ENCODE measurements around the gene CADM1. TPM values are rescaled to one million over a fixed set of nuclear protein-coding genes. Genes with fewer than 3 reads are reported as not detected.

The CADM1 gene
- total RNA-seq, 1 experiment from 2014 or later = 0.79 TPM

DNA sequence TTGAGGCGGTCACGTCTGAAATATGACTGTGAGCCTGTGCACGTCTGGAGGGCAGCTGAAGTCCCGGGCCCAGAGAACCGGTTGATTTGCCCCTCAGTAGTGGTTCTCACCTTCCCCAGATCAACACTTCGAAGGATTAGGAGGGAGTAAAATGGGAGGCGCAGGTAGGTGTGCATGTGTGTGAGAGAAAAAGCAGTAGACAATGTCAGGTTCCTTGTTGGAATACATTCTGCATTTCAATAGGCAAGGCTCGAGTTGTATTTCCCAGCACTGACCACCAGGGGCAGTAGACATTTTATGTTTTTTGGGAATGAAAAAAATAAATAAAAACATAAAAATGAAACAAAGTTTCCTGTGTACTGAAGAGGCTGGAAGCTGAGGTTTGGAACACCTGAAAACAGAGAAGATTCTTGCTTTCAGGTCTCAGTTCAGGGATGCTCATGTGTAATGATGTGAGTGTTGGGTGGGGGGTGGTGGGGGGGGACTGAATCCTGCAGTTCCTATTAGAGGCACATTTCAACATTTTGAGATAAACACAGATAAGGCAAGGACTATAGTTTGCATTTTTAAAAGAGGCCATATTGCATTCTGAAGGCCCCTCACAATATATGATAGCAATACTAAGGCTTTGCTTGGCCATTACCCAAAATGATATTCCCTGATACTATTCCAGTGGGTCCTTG is 333.9 kb downstream of the CADM1 start:
- Histone ChIP-seq H2AFZ (ENCODE audit: low read depth, low read length, poor library complexity, severe bottlenecking) (no peak overlapping the region), H4K20me1 (ENCODE audit: insufficient read depth) (no peaks in the 10 kb centered on the region), H3K27me3 (ENCODE audit: insufficient read depth, low read length) (no peaks in the 10 kb centered on the region), H3K4me2 (ENCODE audit: low read length) (no peak overlapping the region), H3K9me2 (ENCODE audit: insufficient read depth) (no peaks in the 10 kb centered on the region), H3K79me2 (ENCODE audit: insufficient read depth, low read length) (no peaks in the 10 kb centered on the region), H3K4me1 (ENCODE audit: control insufficient read depth in 1 of 2, insufficient read depth in 2 of 2, low read length in 2 of 2) (no peaks in the 10 kb centered on the region), H3K9ac (ENCODE audit: low read length) (no peak overlapping the region), H3K4me3 (replicated peaks in 1 of 2; ENCODE audit: low read depth in 1 of 2, low read length in 2 of 2) (no peak overlapping the region), H3K36me3 (ENCODE audit: control insufficient read depth in 1 of 2, insufficient read depth in 2 of 2, low read length in 2 of 2) (no peaks in the 10 kb centered on the region), H3K9me3 (ENCODE audit: control insufficient read depth in 1 of 2, insufficient read depth in 1 of 2, low read depth in 1 of 2, low read length in 2 of 2) (no peaks in the 10 kb centered on the region), H3K27ac (ENCODE audit: low read depth, low read length) (no peak overlapping the region)
- POLR2A ChIA-PET = no interaction called here
- RAD21 ChIA-PET (ENCODE audit: low non-redundant PET in 1 of 2, low total read pairs in 2 of 2, uncharacterized antibody in 2 of 2, unreplicated experiment in 2 of 2) = no interaction called here
- DNase-seq (ENCODE audit: low read depth, low spot score) (no peak), ATAC-seq (no peak)
- CTCF ChIA-PET = no interaction called here
- intact Hi-C loops (cut with micrococcal nuclease) = no loop called here
- TF ChIP-seq, protein P1, sequence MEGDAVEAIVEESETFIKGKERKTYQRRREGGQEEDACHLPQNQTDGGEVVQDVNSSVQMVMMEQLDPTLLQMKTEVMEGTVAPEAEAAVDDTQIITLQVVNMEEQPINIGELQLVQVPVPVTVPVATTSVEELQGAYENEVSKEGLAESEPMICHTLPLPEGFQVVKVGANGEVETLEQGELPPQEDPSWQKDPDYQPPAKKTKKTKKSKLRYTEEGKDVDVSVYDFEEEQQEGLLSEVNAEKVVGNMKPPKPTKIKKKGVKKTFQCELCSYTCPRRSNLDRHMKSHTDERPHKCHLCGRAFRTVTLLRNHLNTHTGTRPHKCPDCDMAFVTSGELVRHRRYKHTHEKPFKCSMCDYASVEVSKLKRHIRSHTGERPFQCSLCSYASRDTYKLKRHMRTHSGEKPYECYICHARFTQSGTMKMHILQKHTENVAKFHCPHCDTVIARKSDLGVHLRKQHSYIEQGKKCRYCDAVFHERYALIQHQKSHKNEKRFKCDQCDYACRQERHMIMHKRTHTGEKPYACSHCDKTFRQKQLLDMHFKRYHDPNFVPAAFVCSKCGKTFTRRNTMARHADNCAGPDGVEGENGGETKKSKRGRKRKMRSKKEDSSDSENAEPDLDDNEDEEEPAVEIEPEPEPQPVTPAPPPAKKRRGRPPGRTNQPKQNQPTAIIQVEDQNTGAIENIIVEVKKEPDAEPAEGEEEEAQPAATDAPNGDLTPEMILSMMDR (IDR thresholded peaks at IDR 0.05 in 2 of 3, conservative IDR thresholded peaks at IDR 0.05 in 1 of 3; ENCODE audit: borderline replicate concordance in 1 of 3, insufficient read depth in 1 of 3, low read depth in 2 of 3, low read length in 2 of 3) = peak in 2 of 3 experiments; percentile 67; a peak in 4 of 6 replicates
- TF ChIP-seq SRF (IDR thresholded peaks at IDR 0.05; ENCODE audit: low read depth) = no peak
- no TSS peak for BruUV-seq (replicated peaks)

DNA sequence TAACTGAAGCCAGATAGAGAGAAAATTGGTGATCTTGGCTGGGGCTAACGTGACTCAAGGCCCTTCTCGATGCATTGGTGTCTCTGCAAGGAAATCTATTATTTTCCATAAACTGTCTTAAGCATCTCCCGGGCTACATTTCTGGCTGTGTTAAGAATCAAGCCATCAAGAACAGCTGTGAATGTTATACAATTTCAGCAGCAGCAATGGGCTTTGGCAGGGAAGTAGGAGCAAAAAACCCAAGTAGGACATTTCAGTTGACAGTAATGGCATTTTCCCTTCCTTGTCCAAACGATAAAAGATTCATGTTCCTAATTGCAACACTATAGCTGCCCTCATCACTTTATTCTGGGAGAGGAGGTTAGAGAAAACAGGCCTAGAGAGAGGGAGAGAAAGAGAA is 335.0 kb downstream of the CADM1 start:
- H3K4me1 ChIP-seq (ENCODE audit: control insufficient read depth in 1 of 2, insufficient read depth in 2 of 2, low read length in 2 of 2) = no peaks in the 10 kb centered on the region
- H3K79me2 ChIP-seq (ENCODE audit: insufficient read depth, low read length) = no peaks in the 10 kb centered on the region
- H3K4me2 ChIP-seq (ENCODE audit: low read length) = no peak overlapping the region
- TF ChIP-seq, protein P2, sequence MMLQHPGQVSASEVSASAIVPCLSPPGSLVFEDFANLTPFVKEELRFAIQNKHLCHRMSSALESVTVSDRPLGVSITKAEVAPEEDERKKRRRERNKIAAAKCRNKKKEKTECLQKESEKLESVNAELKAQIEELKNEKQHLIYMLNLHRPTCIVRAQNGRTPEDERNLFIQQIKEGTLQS (IDR thresholded peaks at IDR 0.05) = no peak
- TF ChIP-seq POLR2A (IDR thresholded peaks at IDR 0.05; ENCODE audit: borderline replicate concordance, extremely low read depth, insufficient read depth, insufficient read length) (no peak), SIN3A (IDR thresholded peaks at IDR 0.05; ENCODE audit: low read depth) (no peak), RAD21 (IDR thresholded peaks at IDR 0.05; ENCODE audit: low read depth) (no peak), JUND (IDR thresholded peaks at IDR 0.05) (no peak), EZH2phosphoT487 (IDR thresholded peaks at IDR 0.05; ENCODE audit: borderline replicate concordance) (no peak), ZNF274 (IDR thresholded peaks at IDR 0.05; ENCODE audit: low read depth, low read length) (no peak)
- ChIA-PET RAD21 (ENCODE audit: low non-redundant PET in 1 of 2, low total read pairs in 2 of 2, uncharacterized antibody in 2 of 2, unreplicated experiment in 2 of 2) (interaction anchor here in 1 of 2 experiments (0.7 kb wide), 1 partner anchor 19 kb away, joined by 9 read pairs; no protein-coding TSS in a partner anchor), POLR2A (no interaction called here), CTCF (no interaction called here)
- no peak for ATAC-seq
- H3K9me2 ChIP-seq (ENCODE audit: insufficient read depth) = no peaks in the 10 kb centered on the region
- BruUV-seq (replicated peaks) = no TSS peak
- H3K27me3 ChIP-seq (ENCODE audit: insufficient read depth, low read length) = no peaks in the 10 kb centered on the region
- no peak overlapping the region for H3K27ac ChIP-seq (ENCODE audit: low read depth, low read length)
- H3K9me3 ChIP-seq (ENCODE audit: control insufficient read depth in 1 of 2, insufficient read depth in 1 of 2, low read depth in 1 of 2, low read length in 2 of 2) = no peaks in the 10 kb centered on the region
- H4K20me1 ChIP-seq (ENCODE audit: insufficient read depth) = no peaks in the 10 kb centered on the region
- no peak overlapping the region for H2AFZ ChIP-seq (ENCODE audit: low read depth, low read length, poor library complexity, severe bottlenecking)
- no peaks in the 10 kb centered on the region for H3K36me3 ChIP-seq (ENCODE audit: control insufficient read depth in 1 of 2, insufficient read depth in 2 of 2, low read length in 2 of 2)
- no peak for DNase-seq (ENCODE audit: low read depth, low spot score)
- no peak overlapping the region for H3K4me3 ChIP-seq (replicated peaks in 1 of 2; ENCODE audit: low read depth in 1 of 2, low read length in 2 of 2)
- intact Hi-C loops (cut with micrococcal nuclease) = no loop called here
- no peak overlapping the region for H3K9ac ChIP-seq (ENCODE audit: low read length)

Measured in HCT116 (cell line).